Fibroblast of lung (primary cell): ENCODE measurements around the gene DALRD3. TPM values are rescaled to one million over a fixed set of nuclear protein-coding genes. Genes with fewer than 3 reads are reported as not detected.

Experiments used
- DNase-seq, 2 donors: peaks; one replicate each; pipeline versions ENCODE4 v3.0.0 to v3.0.0-alpha.2; 2010; ENCODE audit warnings: low read depth in 2 of 2
- H2AFZ ChIP-seq: 2 replicates; pipeline ENCODE4 v1.5.1; 2012; ENCODE audit warnings: low read length, control low read depth, inconsistent platforms
- H3K27ac ChIP-seq: 2 replicates; pipeline ENCODE4 v1.5.1; 2011; ENCODE audit warnings: low read length, control low read depth; ENCODE audit not compliant: insufficient read depth
- H3K27me3 ChIP-seq: 2 replicates; pipeline ENCODE4 v1.5.1; 2011; ENCODE audit warnings: mild to moderate bottlenecking, low read length; ENCODE audit not compliant: control insufficient read depth, insufficient read depth
- H3K36me3 ChIP-seq: 2 replicates; pipeline ENCODE4 v1.5.1; 2011; ENCODE audit warnings: low read length; ENCODE audit not compliant: control insufficient read depth, insufficient read depth
- H3K4me1 ChIP-seq: 2 replicates; pipeline ENCODE4 v1.5.1; 2011; ENCODE audit warnings: low read length; ENCODE audit not compliant: control insufficient read depth, insufficient read depth; ENCODE audit errors: extremely low read depth
- H3K4me2 ChIP-seq: 2 replicates; pipeline ENCODE4 v1.5.1; 2011; ENCODE audit warnings: low read length, control low read depth; ENCODE audit not compliant: insufficient read depth; ENCODE audit errors: extremely low read depth
- H3K4me3 ChIP-seq, 4 experiments: fragments of 200-600 bp in 1 of 4; sonication (generic) in 1 of 4; replicated peaks in 1 of 4; 2 replicates each; pipeline ENCODE4 v1.5.1; 2011 to 2016; ENCODE audit warnings: low read length in 4 of 4, low read depth in 3 of 4, mild to moderate bottlenecking in 3 of 4, control low read depth in 2 of 4, inconsistent platforms in 1 of 4, mixed read lengths in 1 of 4; ENCODE audit not compliant: insufficient read depth in 1 of 4; ENCODE audit errors: control extremely low read depth in 1 of 4
- H3K79me2 ChIP-seq: 2 replicates; pipeline ENCODE4 v1.5.1; 2012; ENCODE audit warnings: mild to moderate bottlenecking, low read length, inconsistent platforms; ENCODE audit not compliant: control insufficient read depth, insufficient read depth
- H3K9ac ChIP-seq: 2 replicates; pipeline ENCODE4 v1.5.1; 2011; ENCODE audit warnings: mild to moderate bottlenecking, low read length, control low read depth; ENCODE audit not compliant: insufficient read depth
- H3K9me3 ChIP-seq: 2 replicates; pipeline ENCODE4 v1.5.1; 2012; ENCODE audit warnings: low read depth, low read length; ENCODE audit not compliant: control insufficient read depth, insufficient read depth
- H4K20me1 ChIP-seq: 2 replicates; pipeline ENCODE4 v1.5.1; 2011; ENCODE audit warnings: low read length; ENCODE audit not compliant: control insufficient read depth, insufficient read depth; ENCODE audit errors: extremely low read depth
- CTCF ChIP-seq, 2 donors: IDR thresholded peaks in 1 of 2; conservative IDR thresholded peaks in 1 of 2; 1 replicate in 1 of 2; 2 replicates in 1 of 2; pipeline ENCODE4 v1.5.1; 2011 to 2012; ENCODE audit warnings: low read length in 2 of 2, control low read depth in 1 of 2, inconsistent platforms in 1 of 2, low read depth in 1 of 2, mild to moderate bottlenecking in 1 of 2
- EZH2 ChIP-seq: IDR thresholded peaks from 2 replicates; pipeline ENCODE4 v1.5.1; 2012; ENCODE audit warnings: low read length, control low read depth, mild to moderate bottlenecking; ENCODE audit errors: missing control alignments
- polyA plus RNA-seq, 2 donors: library from polyadenylated mRNA; depleted of rRNA in 1 of 2; stranded (reverse) in 1 of 2; unstranded in 1 of 2; fragments of >200 nt; gene quantifications; 2 replicates each; pipeline ENCODE4 v1.2.1, GENCODE V29; 2011 to 2012; ENCODE audit warnings: missing spikeins in 1 of 2
- total RNA-seq: library from RNA; depleted of rRNA; stranded (reverse); fragments of >200 nt; gene quantifications from 2 replicates; pipeline ENCODE4 v1.2.1, GENCODE V29; 2014

The DALRD3 gene
- total and polyA plus RNA-seq, 2 donors (not counting 1 experiment from before 2014, with no cell fraction given), result 40.2 to 70.2 TPM

GRCh38 chr3:49007771-49008528 lies 10.4 kb downstream of the DALRD3 start:
- H3K27ac ChIP-seq, result peak overlapping the region; percentile 85
- no peaks in the 10 kb centered on the region for H3K9me3 ChIP-seq
- no peaks in the 10 kb centered on the region for H3K27me3 ChIP-seq
- no peak for TF ChIP-seq EZH2
- no peak for TF ChIP-seq CTCF (conservative IDR thresholded peaks at IDR 0.05 in 1 of 2, IDR thresholded peaks at IDR 0.05 in 1 of 2; ENCODE audit: low read depth in 1 of 2, low read length in 2 of 2)
- peaks cover 35% of the 10 kb centered on the region for H3K79me2 ChIP-seq
- H4K20me1 ChIP-seq, result no peaks in the 10 kb centered on the region
- peak overlapping the region; percentile 71 for H3K9ac ChIP-seq
- peak overlapping the region; percentile 99 for H3K4me2 ChIP-seq
- peak; percentile 80 to 83 for DNase-seq
- H2AFZ ChIP-seq, result peak overlapping the region; percentile 37
- H3K4me3 ChIP-seq, result peak overlapping the region; percentile 51 to 84 (median 72)
- H3K36me3 ChIP-seq, result peaks cover 12% of the 10 kb centered on the region
- H3K4me1 ChIP-seq, result peaks cover 4% of the 10 kb centered on the region

- Histone ChIP-seq H3K36me3 (peaks cover 10% of the 10 kb centered on the region), H3K4me2 (peak within 1 kb of the TSS; percentile 99), H3K27me3 (no peaks in the 10 kb centered on the region), H3K79me2 (peaks cover 27% of the 10 kb centered on the region), H4K20me1 (no peaks in the 10 kb centered on the region), H2AFZ (peak within 1 kb of the TSS; percentile 37), H3K9ac (peak within 1 kb of the TSS; percentile 71), H3K9me3 (no peaks in the 10 kb centered on the region), H3K27ac (peak within 1 kb of the TSS; percentile 85), H3K4me1 (peaks cover 4% of the 10 kb centered on the region), H3K4me3 (peak within 1 kb of the TSS; percentile 51 to 84 (median 72))
- peak; percentile 97 for DNase-seq
- TF ChIP-seq CTCF (conservative IDR thresholded peaks at IDR 0.05 in 1 of 2, IDR thresholded peaks at IDR 0.05 in 1 of 2; ENCODE audit: low read depth in 1 of 2, low read length in 2 of 2) (peak; percentile 12 to 32), EZH2 (no peak)
Observed at GRCh38 chr3:49007068-49007770, 11.2 kb downstream of the DALRD3 start, which contains the start of gene WDR6. WDR6 (plus strand) TSS chr3:49007391; CDS start chr3:49007432, 41 bp downstream.

- Histone ChIP-seq H3K36me3 (peaks cover 5% of the 10 kb centered on the region), H3K79me2 (peaks cover 21% of the 10 kb centered on the region), H3K4me2 (peak overlapping the region; percentile 73), H3K27ac (peak overlapping the region; percentile 85), H3K9ac (peak overlapping the region; percentile 71), H3K27me3 (no peaks in the 10 kb centered on the region), H4K20me1 (no peaks in the 10 kb centered on the region), H3K4me1 (peaks cover 4% of the 10 kb centered on the region), H3K9me3 (no peaks in the 10 kb centered on the region), H3K4me3 (peak overlapping the region; percentile 51 to 84 (median 72)), H2AFZ (no peak overlapping the region)
- peak; percentile 60 to 72 for DNase-seq
- no peak for TF ChIP-seq CTCF (conservative IDR thresholded peaks at IDR 0.05 in 1 of 2, IDR thresholded peaks at IDR 0.05 in 1 of 2; ENCODE audit: low read depth in 1 of 2, low read length in 2 of 2)
- no peak for TF ChIP-seq EZH2
Observed at GRCh38 chr3:49006408-49007067, 11.8 kb downstream of the DALRD3 start.
